PC-3 (cell line): Measurements from ENCODE around the gene TNFRSF12A.

Experiments used
- CTCF ChIP-seq: fragments of 300-600 bp; sonication (generic); conservative IDR thresholded peaks from 2 replicates; pipeline ENCODE4 v1.5.1; 2017; ENCODE audit warnings: antibody characterized with exemption, low read depth, mild to moderate bottlenecking, low read length
- EZH2 ChIP-seq: fragments of 300-600 bp; sonication (generic); IDR thresholded peaks from one replicate; pipeline ENCODE4 v1.6.1; 2017; ENCODE audit warnings: antibody characterized with exemption, mild to moderate bottlenecking, low read length; ENCODE audit not compliant: unreplicated experiment

GRCh38 chr16:3035972-3036725 lies 16.0 kb downstream of the TNFRSF12A start:
- TF ChIP-seq CTCF = no peak
- TF ChIP-seq EZH2 = no peak
